HFF-Myc (cell line): Measurements from ENCODE around the gene GPRC5C.

ENCODE experiments used
- DNase-seq: peaks from one replicate; pipeline ENCODE4 v3.0.0-alpha.2; 2011; ENCODE audit warnings: low read depth; ENCODE audit errors: extremely low read depth
- H3K4me3 ChIP-seq: replicated peaks from 2 replicates; pipeline ENCODE4 v1.5.1; 2011; ENCODE audit warnings: low read depth, mild to moderate bottlenecking, control low read depth, low read length
- TF ChIP-seq, protein P1 (sequence below): IDR thresholded peaks from 2 replicates; pipeline ENCODE4 v1.5.1; 2012; ENCODE audit warnings: mild to moderate bottlenecking, low read depth, low read length, control low read depth; ENCODE audit errors: missing control alignments

The GPRC5C gene

DNA sequence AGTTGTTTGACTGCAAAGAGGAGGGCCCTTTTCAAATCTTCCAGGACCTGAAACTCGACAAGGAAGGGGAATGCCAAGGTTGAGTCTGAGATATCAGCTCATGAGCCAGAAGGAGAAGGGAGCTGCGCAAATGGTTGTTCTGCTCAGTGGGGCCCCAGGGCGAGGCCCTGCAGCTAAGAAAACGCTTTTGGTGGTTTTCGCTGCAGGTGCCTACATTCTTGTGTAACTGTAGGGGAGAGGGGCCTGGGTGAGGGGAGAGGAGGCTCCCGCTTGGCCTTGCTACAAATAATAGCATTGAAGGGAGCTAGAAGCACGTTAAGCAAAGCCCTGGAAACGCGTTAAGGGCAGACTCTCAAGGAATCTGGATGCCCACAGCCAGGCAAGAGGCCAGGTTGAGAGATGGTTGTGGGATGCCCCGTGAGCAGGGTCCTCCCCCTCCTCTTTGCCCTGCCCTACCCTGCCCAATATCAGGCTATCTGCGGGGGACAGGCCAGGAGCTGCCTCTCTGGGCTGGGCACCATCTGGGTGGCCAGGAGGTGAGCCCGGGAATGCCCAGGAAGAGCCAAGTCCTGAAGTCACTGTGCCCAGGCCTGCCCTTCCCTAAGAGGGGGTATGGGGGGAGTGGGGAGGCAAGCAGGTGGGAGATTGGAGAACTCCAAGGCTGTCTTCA is 42.7 kb upstream of the GPRC5C start:
- TF ChIP-seq, protein P1, sequence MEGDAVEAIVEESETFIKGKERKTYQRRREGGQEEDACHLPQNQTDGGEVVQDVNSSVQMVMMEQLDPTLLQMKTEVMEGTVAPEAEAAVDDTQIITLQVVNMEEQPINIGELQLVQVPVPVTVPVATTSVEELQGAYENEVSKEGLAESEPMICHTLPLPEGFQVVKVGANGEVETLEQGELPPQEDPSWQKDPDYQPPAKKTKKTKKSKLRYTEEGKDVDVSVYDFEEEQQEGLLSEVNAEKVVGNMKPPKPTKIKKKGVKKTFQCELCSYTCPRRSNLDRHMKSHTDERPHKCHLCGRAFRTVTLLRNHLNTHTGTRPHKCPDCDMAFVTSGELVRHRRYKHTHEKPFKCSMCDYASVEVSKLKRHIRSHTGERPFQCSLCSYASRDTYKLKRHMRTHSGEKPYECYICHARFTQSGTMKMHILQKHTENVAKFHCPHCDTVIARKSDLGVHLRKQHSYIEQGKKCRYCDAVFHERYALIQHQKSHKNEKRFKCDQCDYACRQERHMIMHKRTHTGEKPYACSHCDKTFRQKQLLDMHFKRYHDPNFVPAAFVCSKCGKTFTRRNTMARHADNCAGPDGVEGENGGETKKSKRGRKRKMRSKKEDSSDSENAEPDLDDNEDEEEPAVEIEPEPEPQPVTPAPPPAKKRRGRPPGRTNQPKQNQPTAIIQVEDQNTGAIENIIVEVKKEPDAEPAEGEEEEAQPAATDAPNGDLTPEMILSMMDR = no peak
- H3K4me3 ChIP-seq = no peak overlapping the region
- DNase-seq = no peak

- TF ChIP-seq, protein P1 = no peak
- DNase-seq = no peak
- H3K4me3 ChIP-seq = no peak overlapping the region
Observed at GRCh38 chr17:74389937-74390679, 41.8 kb upstream of the GPRC5C start.

- TF ChIP-seq, protein P1 = no peak
- H3K4me3 ChIP-seq = no peak overlapping the region
- no peak for DNase-seq
Observed at GRCh38 chr17:74390680-74391653, 40.9 kb upstream of the GPRC5C start.

DNA sequence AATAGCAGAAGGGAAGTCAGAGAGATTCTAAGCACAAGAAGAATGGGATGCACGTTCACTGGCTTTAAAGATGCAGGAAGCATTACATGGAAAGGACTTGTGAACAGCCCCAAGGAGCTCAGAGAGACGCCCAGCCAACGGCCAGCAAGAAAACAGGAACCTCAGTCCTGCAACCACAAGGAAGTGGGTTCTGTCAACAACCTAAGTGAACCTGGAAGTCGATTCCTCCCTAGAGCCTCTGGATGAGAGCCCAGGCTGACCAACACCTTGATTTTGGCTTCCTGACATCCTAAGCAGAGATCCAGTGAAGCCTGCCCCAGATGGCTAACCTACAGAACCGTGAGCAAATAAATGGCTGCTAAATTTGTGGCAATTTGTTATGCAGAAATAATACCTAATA is 40.1 kb upstream of the GPRC5C start:
- DNase-seq = no peak
- no peak overlapping the region for H3K4me3 ChIP-seq
- TF ChIP-seq, protein P1 = no peak

DNA sequence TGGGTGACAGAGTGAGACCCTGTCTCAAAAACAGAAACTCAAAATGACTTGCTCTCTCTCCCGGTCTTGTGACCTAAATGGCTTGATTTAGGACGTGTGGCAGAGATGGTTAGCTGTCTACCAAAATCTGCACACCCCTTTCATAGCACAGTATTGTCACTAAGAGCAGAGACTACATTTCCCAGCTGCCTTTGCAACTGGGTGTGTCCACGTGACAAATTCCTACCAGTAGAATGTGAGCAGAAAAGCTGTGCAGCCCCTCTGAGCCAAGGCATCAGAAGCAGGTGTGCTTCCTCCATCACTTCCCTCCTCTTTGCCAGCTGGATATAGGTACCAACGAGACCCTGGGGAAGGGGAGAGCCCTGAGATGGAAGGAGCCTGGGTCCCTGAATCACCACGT is 39.0 kb upstream of the GPRC5C start:
- TF ChIP-seq, protein P1 = no peak
- DNase-seq = no peak

GRCh38 chr17:74393346-74393942 is 38.4 kb upstream of the GPRC5C start:
- TF ChIP-seq, protein P1 = no peak
- no peak overlapping the region for H3K4me3 ChIP-seq
- DNase-seq = no peak

More for the DNA sequence above, 39.0 kb upstream of the GPRC5C start:
- H3K4me3 ChIP-seq = no peak overlapping the region
